Common myeloid progenitor, CD34-positive (primary cell): ENCODE results near the gene SKA1. TPM values are rescaled to one million over a fixed set of nuclear protein-coding genes. Genes with fewer than 3 reads are reported as not detected.

ENCODE experiments used
- CTCF ChIA-PET: fragments of 350-600 bp; sonication (Branson Sonifier 250); formaldehyde crosslinking; loops from one replicate; lab custom pipeline; 2021; ENCODE audit warnings: antibody characterized with exemption; lab: Charles Lee
- POLR2A ChIA-PET: fragments of 350-600 bp; sonication (Branson Sonifier 250); formaldehyde crosslinking; loops from one replicate; lab custom pipeline; 2021; ENCODE audit warnings: antibody characterized with exemption; lab: Charles Lee
- DNase-seq, 3 donors: peaks; one replicate each; pipeline versions ENCODE4 v3.0.0 to v3.0.0-alpha.2; 2013
- H3K27ac ChIP-seq, 2 experiments: 1 replicate in 1 of 2; 2 replicates in 1 of 2; pipeline ENCODE4 v1.7.0; 2013; ENCODE audit warnings: inconsistent platforms in 2 of 2, low read length in 2 of 2, mild to moderate bottlenecking in 2 of 2, low read depth in 1 of 2, moderate library complexity in 1 of 2; ENCODE audit not compliant: severe bottlenecking in 2 of 2, insufficient read depth in 1 of 2, poor library complexity in 1 of 2
- H3K27me3 ChIP-seq, 5 experiments: replicated peaks in 2 of 5; 1 replicate in 3 of 5; 2 replicates in 2 of 5; pipeline versions ENCODE4 v1.6.1 to v1.7.0; 2013; ENCODE audit warnings: low read length in 4 of 5, mild to moderate bottlenecking in 2 of 5, moderate library complexity in 2 of 5, inconsistent platforms in 1 of 5; ENCODE audit not compliant: insufficient read depth in 5 of 5, control insufficient read depth in 4 of 5
- H3K36me3 ChIP-seq, 4 experiments: 1 replicate in 2 of 4; 2 replicates in 2 of 4; pipeline versions ENCODE4 v1.6.1 to v1.7.0; 2013; ENCODE audit warnings: low read length in 3 of 4, control low read depth in 1 of 4, mild to moderate bottlenecking in 1 of 4; ENCODE audit not compliant: control insufficient read depth in 4 of 4, insufficient read depth in 4 of 4
- H3K4me1 ChIP-seq, 4 experiments: 1 replicate in 3 of 4; 2 replicates in 1 of 4; pipeline versions ENCODE4 v1.6.1 to v1.7.1; 2013; ENCODE audit warnings: low read length in 3 of 4, mild to moderate bottlenecking in 3 of 4, control low read depth in 1 of 4, inconsistent platforms in 1 of 4, moderate library complexity in 1 of 4; ENCODE audit not compliant: control insufficient read depth in 4 of 4, insufficient read depth in 4 of 4; ENCODE audit errors: control extremely low read depth in 1 of 4
- H3K4me3 ChIP-seq, 7 experiments: 1 replicate in 4 of 7; 2 replicates in 3 of 7; pipeline versions ENCODE4 v1.5.1 to v1.7.0; 2013; ENCODE audit warnings: mild to moderate bottlenecking in 7 of 7, low read length in 6 of 7, moderate library complexity in 6 of 7, inconsistent platforms in 2 of 7, low read depth in 2 of 7, control low read depth in 1 of 7; ENCODE audit not compliant: insufficient read depth in 4 of 7, control insufficient read depth in 1 of 7; ENCODE audit errors: extremely low read depth in 1 of 7
- H3K9me3 ChIP-seq, 5 experiments: 1 replicate in 4 of 5; 2 replicates in 1 of 5; pipeline versions ENCODE4 v1.6.1 to v1.7.1; 2013; ENCODE audit warnings: low read length in 4 of 5, mild to moderate bottlenecking in 2 of 5, inconsistent platforms in 1 of 5, low read depth in 1 of 5, moderate library complexity in 1 of 5; ENCODE audit not compliant: control insufficient read depth in 4 of 5, insufficient read depth in 2 of 5; ENCODE audit errors: control extremely low read depth in 1 of 5
- WGBS: methylation state at CpG from one replicate; pipeline ENCODE4 v1.1.5; 2013; ENCODE audit not compliant: insufficient coverage; 5-methylcytosine and 5-hydroxymethylcytosine counted together
- polyA plus RNA-seq: library from polyadenylated mRNA; unstranded; fragments of 120-200 nt; gene quantifications from one replicate; pipeline ENCODE4 v1.2.1, GENCODE V29; 2013

SKA1 gene
- 1.2 TPM for polyA plus RNA-seq

- H3K4me3 ChIP-seq, result peak within 1 kb of the TSS; percentile 54 to 95 (median 83)
- no peaks in the 10 kb centered on the region for H3K36me3 ChIP-seq
- peaks cover 0 to 14% (median 9%) of the 10 kb centered on the region in 5 experiments for H3K9me3 ChIP-seq
- H3K4me1 ChIP-seq, result peaks cover 4 to 17% (median 8%) of the 10 kb centered on the region in 4 experiments
- peak; percentile 92 to 96 (median 94) for DNase-seq
- under 1% methylated on average over 36 of the region's 47 CpGs for WGBS
- POLR2A ChIA-PET, result no interaction called here
- CTCF ChIA-PET, result interaction anchor here (0.9 to 1.3 kb wide), 2 partner anchors 13 to 18 kb away, joined by 3 to 9 read pairs; no protein-coding TSS in a partner anchor
- H3K27ac ChIP-seq, result peak within 1 kb of the TSS in 1 of 2 experiments; percentile 67
- H3K27me3 ChIP-seq, result no peaks in the 10 kb centered on the region
Measured at GRCh38 chr18:50374753-50375391, at the start of gene SKA1. Gene SKA1, plus strand, starts transcription at chr18:50375046. Its CDS starts 785 bp downstream, at chr18:50375831.

GRCh38 chr18:50327983-50328382, 46.9 kb upstream of the SKA1 start:
- DNase-seq, result no peak
- Histone ChIP-seq H3K36me3 (no peaks in the 10 kb centered on the region), H3K27ac (no peak overlapping the region), H3K9me3 (peaks cover 0 to 5% (median 0%) of the 10 kb centered on the region in 5 experiments), H3K4me3 (no peak overlapping the region), H3K4me1 (no peaks in the 10 kb centered on the region), H3K27me3 (peaks cover 0 to 5% (median 4%) of the 10 kb centered on the region in 5 experiments)
- POLR2A ChIA-PET, result no interaction called here
- WGBS, result 86% methylated on average over 2 of the region's 3 CpGs
- CTCF ChIA-PET, result no interaction called here

- no peak overlapping the region for H3K4me3 ChIP-seq
Measured at GRCh38 chr18:50330176-50330575, 44.7 kb upstream of the SKA1 start.

GRCh38 chr18:50331691-50332090, 43.2 kb upstream of the SKA1 start:
- WGBS, result 71% methylated on average over 1 of the region's 1 CpG
- ChIA-PET CTCF (no interaction called here), POLR2A (interaction anchor here (0.7 kb wide), 1 partner anchor 31 kb away, joined by 3 read pairs; no protein-coding TSS in a partner anchor)
- Histone ChIP-seq H3K36me3 (no peaks in the 10 kb centered on the region), H3K27ac (no peak overlapping the region), H3K4me1 (no peaks in the 10 kb centered on the region), H3K27me3 (peaks cover 0 to 6% (median 0%) of the 10 kb centered on the region in 5 experiments), H3K4me3 (no peak overlapping the region), H3K9me3 (peaks cover 0 to 5% (median 0%) of the 10 kb centered on the region in 5 experiments)
- no peak for DNase-seq

More at GRCh38 chr18:50330176-50330575, 44.7 kb upstream of the SKA1 start:
- Histone ChIP-seq H3K36me3 (no peaks in the 10 kb centered on the region), H3K27ac (no peak overlapping the region), H3K9me3 (peaks cover 0 to 5% (median 0%) of the 10 kb centered on the region in 5 experiments), H3K4me1 (no peaks in the 10 kb centered on the region), H3K27me3 (peaks cover 0 to 7% (median 0%) of the 10 kb centered on the region in 5 experiments)
- no peak for DNase-seq
- ChIA-PET POLR2A (no interaction called here), CTCF (no interaction called here)

- no peak for DNase-seq
- H3K4me1 ChIP-seq, result no peaks in the 10 kb centered on the region
- H3K27ac ChIP-seq, result no peak overlapping the region
- peaks cover 0 to 4% (median 0%) of the 10 kb centered on the region in 5 experiments for H3K27me3 ChIP-seq
- ChIA-PET POLR2A (no interaction called here), CTCF (no interaction called here)
- H3K4me3 ChIP-seq, result no peak overlapping the region
- H3K36me3 ChIP-seq, result no peaks in the 10 kb centered on the region
- 100% methylated on average over 3 of the region's 7 CpGs for WGBS
- peaks cover 0 to 5% (median 0%) of the 10 kb centered on the region in 5 experiments for H3K9me3 ChIP-seq
Measured at GRCh38 chr18:50334546-50335152, 40.2 kb upstream of the SKA1 start.

- H3K27ac ChIP-seq, result no peak overlapping the region
- 86% methylated on average over 2 of the region's 2 CpGs for WGBS
- POLR2A ChIA-PET, result no interaction called here
- no peak for DNase-seq
- CTCF ChIA-PET, result interaction anchor here (1.6 to 1.7 kb wide), 2 partner anchors 14 to 19 kb away, joined by 4 read pairs; no protein-coding TSS in a partner anchor
- no peaks in the 10 kb centered on the region for H3K9me3 ChIP-seq
- H3K36me3 ChIP-seq, result no peaks in the 10 kb centered on the region
- H3K4me1 ChIP-seq, result no peaks in the 10 kb centered on the region
- peaks cover 0 to 4% (median 0%) of the 10 kb centered on the region in 5 experiments for H3K27me3 ChIP-seq
- H3K4me3 ChIP-seq, result no peak overlapping the region
Measured at GRCh38 chr18:50338122-50338521, 36.7 kb upstream of the SKA1 start.

- peaks cover 0 to 2% (median 0%) of the 10 kb centered on the region in 5 experiments for H3K27me3 ChIP-seq
- no peaks in the 10 kb centered on the region for H3K9me3 ChIP-seq
- H3K4me1 ChIP-seq, result no peaks in the 10 kb centered on the region
- CTCF ChIA-PET, result interaction anchor here (1.6 to 1.7 kb wide), 2 partner anchors 13 to 18 kb away, joined by 4 read pairs; no protein-coding TSS in a partner anchor
- WGBS, result 100% methylated on average over 1 of the region's 2 CpGs
- POLR2A ChIA-PET, result no interaction called here
- H3K27ac ChIP-seq, result no peak overlapping the region
- no peaks in the 10 kb centered on the region for H3K36me3 ChIP-seq
- no peak for DNase-seq
- no peak overlapping the region for H3K4me3 ChIP-seq
Measured at GRCh38 chr18:50338715-50339114, 36.1 kb upstream of the SKA1 start.
